ENCODE results near the gene KCNK10.

DNA sequence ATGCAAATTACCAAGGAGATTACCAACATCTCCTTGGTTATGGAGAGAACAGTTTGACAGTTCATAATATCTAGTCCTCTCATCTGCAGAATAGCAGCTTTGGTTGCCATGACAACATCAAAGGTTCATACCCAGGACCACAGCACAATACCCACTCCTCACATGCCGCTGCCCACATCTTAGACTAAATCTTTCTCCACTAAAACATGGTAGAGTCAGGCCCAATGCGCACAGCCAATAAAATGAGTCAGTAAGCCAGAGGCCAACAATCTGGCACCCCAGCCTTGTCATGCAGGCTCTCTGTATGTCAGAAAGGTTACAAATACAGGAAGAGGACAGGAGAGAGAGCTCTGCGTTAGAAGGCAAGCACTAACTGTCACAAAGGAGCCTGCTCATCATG lies 70.6 kb downstream of the KCNK10 start:
- TF ChIP-seq, protein P1, sequence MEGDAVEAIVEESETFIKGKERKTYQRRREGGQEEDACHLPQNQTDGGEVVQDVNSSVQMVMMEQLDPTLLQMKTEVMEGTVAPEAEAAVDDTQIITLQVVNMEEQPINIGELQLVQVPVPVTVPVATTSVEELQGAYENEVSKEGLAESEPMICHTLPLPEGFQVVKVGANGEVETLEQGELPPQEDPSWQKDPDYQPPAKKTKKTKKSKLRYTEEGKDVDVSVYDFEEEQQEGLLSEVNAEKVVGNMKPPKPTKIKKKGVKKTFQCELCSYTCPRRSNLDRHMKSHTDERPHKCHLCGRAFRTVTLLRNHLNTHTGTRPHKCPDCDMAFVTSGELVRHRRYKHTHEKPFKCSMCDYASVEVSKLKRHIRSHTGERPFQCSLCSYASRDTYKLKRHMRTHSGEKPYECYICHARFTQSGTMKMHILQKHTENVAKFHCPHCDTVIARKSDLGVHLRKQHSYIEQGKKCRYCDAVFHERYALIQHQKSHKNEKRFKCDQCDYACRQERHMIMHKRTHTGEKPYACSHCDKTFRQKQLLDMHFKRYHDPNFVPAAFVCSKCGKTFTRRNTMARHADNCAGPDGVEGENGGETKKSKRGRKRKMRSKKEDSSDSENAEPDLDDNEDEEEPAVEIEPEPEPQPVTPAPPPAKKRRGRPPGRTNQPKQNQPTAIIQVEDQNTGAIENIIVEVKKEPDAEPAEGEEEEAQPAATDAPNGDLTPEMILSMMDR (IDR thresholded peaks at IDR 0.05; ENCODE audit: insufficient read depth, low read length): no peak
- TF ChIP-seq POLR2AphosphoS5 (IDR thresholded peaks at IDR 0.05; ENCODE audit: low read depth) (no peak), GABPA (IDR thresholded peaks at IDR 0.05; ENCODE audit: low read depth) (no peak), SPI1 (IDR thresholded peaks at IDR 0.05; ENCODE audit: borderline replicate concordance, low read depth) (no peak)
- TF ChIP-seq, protein P2, sequence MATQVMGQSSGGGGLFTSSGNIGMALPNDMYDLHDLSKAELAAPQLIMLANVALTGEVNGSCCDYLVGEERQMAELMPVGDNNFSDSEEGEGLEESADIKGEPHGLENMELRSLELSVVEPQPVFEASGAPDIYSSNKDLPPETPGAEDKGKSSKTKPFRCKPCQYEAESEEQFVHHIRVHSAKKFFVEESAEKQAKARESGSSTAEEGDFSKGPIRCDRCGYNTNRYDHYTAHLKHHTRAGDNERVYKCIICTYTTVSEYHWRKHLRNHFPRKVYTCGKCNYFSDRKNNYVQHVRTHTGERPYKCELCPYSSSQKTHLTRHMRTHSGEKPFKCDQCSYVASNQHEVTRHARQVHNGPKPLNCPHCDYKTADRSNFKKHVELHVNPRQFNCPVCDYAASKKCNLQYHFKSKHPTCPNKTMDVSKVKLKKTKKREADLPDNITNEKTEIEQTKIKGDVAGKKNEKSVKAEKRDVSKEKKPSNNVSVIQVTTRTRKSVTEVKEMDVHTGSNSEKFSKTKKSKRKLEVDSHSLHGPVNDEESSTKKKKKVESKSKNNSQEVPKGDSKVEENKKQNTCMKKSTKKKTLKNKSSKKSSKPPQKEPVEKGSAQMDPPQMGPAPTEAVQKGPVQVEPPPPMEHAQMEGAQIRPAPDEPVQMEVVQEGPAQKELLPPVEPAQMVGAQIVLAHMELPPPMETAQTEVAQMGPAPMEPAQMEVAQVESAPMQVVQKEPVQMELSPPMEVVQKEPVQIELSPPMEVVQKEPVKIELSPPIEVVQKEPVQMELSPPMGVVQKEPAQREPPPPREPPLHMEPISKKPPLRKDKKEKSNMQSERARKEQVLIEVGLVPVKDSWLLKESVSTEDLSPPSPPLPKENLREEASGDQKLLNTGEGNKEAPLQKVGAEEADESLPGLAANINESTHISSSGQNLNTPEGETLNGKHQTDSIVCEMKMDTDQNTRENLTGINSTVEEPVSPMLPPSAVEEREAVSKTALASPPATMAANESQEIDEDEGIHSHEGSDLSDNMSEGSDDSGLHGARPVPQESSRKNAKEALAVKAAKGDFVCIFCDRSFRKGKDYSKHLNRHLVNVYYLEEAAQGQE (IDR thresholded peaks at IDR 0.05; ENCODE audit: insufficient replicate concordance, low read depth): no peak

Data from HL-60 (cell line).